ENCODE data around the gene TIGD7.

DNA sequence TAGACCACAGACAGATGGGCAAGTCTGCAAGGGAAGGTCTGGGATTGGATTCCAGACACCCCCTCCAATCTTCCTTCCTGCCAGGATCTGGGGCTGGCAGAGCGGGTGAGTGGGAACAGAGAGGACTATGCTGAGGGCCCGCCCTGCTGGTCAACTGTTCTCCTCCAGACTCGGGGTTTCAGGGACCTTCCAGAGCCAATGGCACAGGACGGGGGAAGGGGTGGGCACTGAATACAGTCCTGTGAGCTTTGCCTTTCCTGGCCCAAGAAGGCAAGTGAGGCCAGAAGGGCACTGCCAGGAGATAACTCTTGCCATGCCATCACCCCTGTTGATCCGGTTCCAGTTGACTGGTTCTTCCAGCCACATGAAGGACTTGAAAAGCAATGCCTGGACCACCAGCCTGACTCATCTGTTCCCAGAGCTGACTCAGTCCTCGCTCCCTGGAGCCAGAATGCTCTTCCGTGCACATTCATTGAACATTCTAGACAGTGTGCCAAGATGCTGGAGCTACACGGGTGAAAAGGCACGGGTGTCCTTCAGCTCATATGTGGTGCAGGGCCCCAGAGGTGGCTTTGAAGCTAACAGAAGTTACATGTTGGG, 48.3 kb downstream of the TIGD7 start:
- TF ChIP-seq, protein P1, sequence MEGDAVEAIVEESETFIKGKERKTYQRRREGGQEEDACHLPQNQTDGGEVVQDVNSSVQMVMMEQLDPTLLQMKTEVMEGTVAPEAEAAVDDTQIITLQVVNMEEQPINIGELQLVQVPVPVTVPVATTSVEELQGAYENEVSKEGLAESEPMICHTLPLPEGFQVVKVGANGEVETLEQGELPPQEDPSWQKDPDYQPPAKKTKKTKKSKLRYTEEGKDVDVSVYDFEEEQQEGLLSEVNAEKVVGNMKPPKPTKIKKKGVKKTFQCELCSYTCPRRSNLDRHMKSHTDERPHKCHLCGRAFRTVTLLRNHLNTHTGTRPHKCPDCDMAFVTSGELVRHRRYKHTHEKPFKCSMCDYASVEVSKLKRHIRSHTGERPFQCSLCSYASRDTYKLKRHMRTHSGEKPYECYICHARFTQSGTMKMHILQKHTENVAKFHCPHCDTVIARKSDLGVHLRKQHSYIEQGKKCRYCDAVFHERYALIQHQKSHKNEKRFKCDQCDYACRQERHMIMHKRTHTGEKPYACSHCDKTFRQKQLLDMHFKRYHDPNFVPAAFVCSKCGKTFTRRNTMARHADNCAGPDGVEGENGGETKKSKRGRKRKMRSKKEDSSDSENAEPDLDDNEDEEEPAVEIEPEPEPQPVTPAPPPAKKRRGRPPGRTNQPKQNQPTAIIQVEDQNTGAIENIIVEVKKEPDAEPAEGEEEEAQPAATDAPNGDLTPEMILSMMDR (IDR thresholded peaks at IDR 0.05; ENCODE audit: insufficient read depth, low read length) = no peak
- TF ChIP-seq GABPA (IDR thresholded peaks at IDR 0.05; ENCODE audit: low read depth) (no peak), POLR2AphosphoS5 (IDR thresholded peaks at IDR 0.05; ENCODE audit: low read depth) (no peak)
